MCF 10A (cell line): ENCODE measurements around the gene LRRC10B. TPM values are rescaled to one million over a fixed set of nuclear protein-coding genes. Genes with fewer than 3 reads are reported as not detected.

ENCODE experiments used
- BruUV-seq: library from RNA; stranded (reverse); fragments of 400-500 nt; replicated peaks from 2 replicates; lab custom pipeline; 2021; lab: Mats Ljungman, UMichigan
- CTCF ChIA-PET: fragments of 300-600 bp; sonication (Branson Sonifier 250); formaldehyde crosslinking; extraction: SDS; loops from one replicate; lab custom pipeline; 2021; ENCODE audit warnings: antibody characterized with exemption, inconsistent platforms; lab: Yijun Ruan, JAX
- POLR2A ChIA-PET: fragments of 300-600, 350-650 bp; sonication (Branson Sonifier 250); formaldehyde crosslinking; extraction: SDS; loops from one replicate; lab custom pipeline; 2020; ENCODE audit warnings: antibody characterized with exemption, inconsistent platforms; lab: Yijun Ruan, JAX
- DNase-seq: peaks from one replicate; pipeline ENCODE4 v3.0.0-alpha.2; 2018; ENCODE audit not compliant: unreplicated experiment
- H3K27ac Mint-ChIP-seq: one replicate; pipeline ENCODE4 v1.8.0; 2022; ENCODE audit warnings: mild to moderate bottlenecking, low read depth, mixed read lengths; ENCODE audit not compliant: unreplicated experiment
- H3K27me3 Mint-ChIP-seq: one replicate; pipeline ENCODE4 v1.8.0; 2022; ENCODE audit warnings: mixed read lengths; ENCODE audit not compliant: insufficient read depth, unreplicated experiment
- H3K36me3 Mint-ChIP-seq: one replicate; pipeline ENCODE4 v1.8.0; 2022; ENCODE audit warnings: mild to moderate bottlenecking, moderate library complexity, mixed read lengths; ENCODE audit not compliant: insufficient read depth, unreplicated experiment
- H3K4me1 Mint-ChIP-seq: one replicate; pipeline ENCODE4 v1.8.0; 2022; ENCODE audit warnings: mixed read lengths; ENCODE audit not compliant: insufficient read depth, unreplicated experiment
- H3K4me3 Mint-ChIP-seq: one replicate; pipeline ENCODE4 v1.8.0; 2022; ENCODE audit warnings: mild to moderate bottlenecking, moderate library complexity, mixed read lengths; ENCODE audit not compliant: unreplicated experiment
- H3K9me3 Mint-ChIP-seq: one replicate; pipeline ENCODE4 v1.8.0; 2022; ENCODE audit warnings: mixed read lengths; ENCODE audit not compliant: unreplicated experiment
- CTCF ChIP-seq: fragments of 200-600 bp; IDR thresholded peaks from one replicate; pipeline ENCODE4 v1.8.0; 2022; ENCODE audit warnings: antibody characterized with exemption, mild to moderate bottlenecking; ENCODE audit not compliant: unreplicated experiment
- intact Hi-C: fragments of 100-400 bp; cut with micrococcal nuclease; formaldehyde crosslinking; loops from 2 replicates; pipeline ENCODE4 v1.14.1; 2022
- total RNA-seq: library from RNA; stranded (reverse); gene quantifications from 2 replicates; pipeline ENCODE4 v1.2.3, GENCODE V29; 2022

LRRC10B gene
- total RNA-seq, 1 experiment from 2014 or later, result not detected

- ChIA-PET CTCF (interaction anchor here (1.3 kb wide), 1 partner anchor 22 kb away, joined by 6 read pairs; no protein-coding TSS in a partner anchor), POLR2A (no interaction called here)
- no peak for TF ChIP-seq CTCF
- H3K4me1 Mint-ChIP-seq, result peaks cover 15% of the 10 kb centered on the region
- no peak overlapping the region for H3K27ac Mint-ChIP-seq
- H3K4me3 Mint-ChIP-seq, result no peak overlapping the region
- intact Hi-C loops, result no loop called here
- peaks cover 2% of the 10 kb centered on the region for H3K9me3 Mint-ChIP-seq
- no peaks in the 10 kb centered on the region for H3K36me3 Mint-ChIP-seq
- no peak for DNase-seq
- no peaks in the 10 kb centered on the region for H3K27me3 Mint-ChIP-seq
- BruUV-seq, result no TSS peak
Observed at GRCh38 chr11:61539006-61539405, 30.5 kb downstream of the LRRC10B start.

- no peaks in the 10 kb centered on the region for H3K36me3 Mint-ChIP-seq
- no peak for TF ChIP-seq CTCF
- DNase-seq, result no peak
- peaks cover 7% of the 10 kb centered on the region for H3K9me3 Mint-ChIP-seq
- peaks cover 19% of the 10 kb centered on the region for H3K4me1 Mint-ChIP-seq
- intact Hi-C loops, result no loop called here
- no peak overlapping the region for H3K4me3 Mint-ChIP-seq
- CTCF ChIA-PET, result interaction anchor here (0.8 to 1.3 kb wide), 3 partner anchors 23 to 98 kb away, joined by 3 to 6 read pairs (median 3); no protein-coding TSS in a partner anchor
- H3K27me3 Mint-ChIP-seq, result no peaks in the 10 kb centered on the region
- POLR2A ChIA-PET, result no interaction called here
- no peak overlapping the region for H3K27ac Mint-ChIP-seq
- BruUV-seq, result no TSS peak
Observed at GRCh38 chr11:61539831-61540357, 31.3 kb downstream of the LRRC10B start.

GRCh38 chr11:61540528-61540927 lies 32.0 kb downstream of the LRRC10B start:
- H3K36me3 Mint-ChIP-seq, result no peaks in the 10 kb centered on the region
- POLR2A ChIA-PET, result no interaction called here
- BruUV-seq, result no TSS peak
- peaks cover 19% of the 10 kb centered on the region for H3K4me1 Mint-ChIP-seq
- H3K27ac Mint-ChIP-seq, result no peak overlapping the region
- peaks cover 7% of the 10 kb centered on the region for H3K9me3 Mint-ChIP-seq
- CTCF ChIA-PET, result interaction anchor here (0.8 to 1.3 kb wide), 2 partner anchors 93 to 98 kb away, joined by 3 read pairs; no protein-coding TSS in a partner anchor
- no peaks in the 10 kb centered on the region for H3K27me3 Mint-ChIP-seq
- no peak for DNase-seq
- H3K4me3 Mint-ChIP-seq, result no peak overlapping the region
- intact Hi-C loops, result no loop called here
- no peak for TF ChIP-seq CTCF

GRCh38 chr11:61541598-61541997 lies 33.0 kb downstream of the LRRC10B start:
- no TSS peak for BruUV-seq
- Mint-ChIP-seq H3K27me3 (no peaks in the 10 kb centered on the region), H3K27ac (peak overlapping the region; percentile 64), H3K9me3 (peaks cover 7% of the 10 kb centered on the region), H3K4me3 (no peak overlapping the region), H3K4me1 (peaks cover 19% of the 10 kb centered on the region), H3K36me3 (no peaks in the 10 kb centered on the region)
- ChIA-PET CTCF (interaction anchor here (1.2 to 2.6 kb wide), 3 partner anchors 9 to 97 kb away, joined by 3 to 8 read pairs (median 5); no protein-coding TSS in a partner anchor), POLR2A (no interaction called here)
- TF ChIP-seq CTCF, result no peak
- DNase-seq, result peak; percentile 59
- intact Hi-C loops, result no loop called here
